ENCODE results near the gene NIFK.

DNA sequence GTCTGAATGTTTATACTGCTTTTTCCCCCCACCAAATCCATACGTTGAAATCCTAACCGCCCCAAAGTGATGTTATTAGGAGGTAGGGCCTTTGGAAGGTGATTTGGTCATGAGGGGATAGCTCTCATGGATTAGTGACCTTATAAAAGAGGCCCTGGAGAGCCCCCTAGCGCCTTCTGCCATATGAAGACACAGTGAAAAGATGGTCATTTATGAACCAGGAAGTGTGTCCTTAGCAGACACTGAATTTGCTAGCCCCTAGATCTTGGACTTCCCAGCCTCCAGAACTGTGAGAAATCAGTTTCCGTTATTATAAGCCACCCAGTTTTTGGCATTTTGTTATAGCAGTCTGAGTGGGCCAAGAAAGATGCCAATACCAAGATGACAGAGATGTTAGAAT, 11.5 kb upstream of the NIFK start:
- no peak for TF ChIP-seq POLR2A (IDR thresholded peaks at IDR 0.05; ENCODE audit: low read depth, low read length)
- no peak for TF ChIP-seq MYC (IDR thresholded peaks at IDR 0.05; ENCODE audit: low read depth, low read length)
- TF ChIP-seq EZH2 (IDR thresholded peaks at IDR 0.05; ENCODE audit: borderline replicate concordance, low read depth, low read length, severe bottlenecking): no peak

Measured in endothelial cell of umbilical vein (primary cell).